ENCODE results near the gene RAB26. TPM values are rescaled to one million over a fixed set of nuclear protein-coding genes. Genes with fewer than 3 reads are reported as not detected.

The RAB26 gene
- total RNA-seq, 4 donors from 2014 or later, result 0.40 to 1.6 (median 0.89) TPM; not detected in 1

DNA sequence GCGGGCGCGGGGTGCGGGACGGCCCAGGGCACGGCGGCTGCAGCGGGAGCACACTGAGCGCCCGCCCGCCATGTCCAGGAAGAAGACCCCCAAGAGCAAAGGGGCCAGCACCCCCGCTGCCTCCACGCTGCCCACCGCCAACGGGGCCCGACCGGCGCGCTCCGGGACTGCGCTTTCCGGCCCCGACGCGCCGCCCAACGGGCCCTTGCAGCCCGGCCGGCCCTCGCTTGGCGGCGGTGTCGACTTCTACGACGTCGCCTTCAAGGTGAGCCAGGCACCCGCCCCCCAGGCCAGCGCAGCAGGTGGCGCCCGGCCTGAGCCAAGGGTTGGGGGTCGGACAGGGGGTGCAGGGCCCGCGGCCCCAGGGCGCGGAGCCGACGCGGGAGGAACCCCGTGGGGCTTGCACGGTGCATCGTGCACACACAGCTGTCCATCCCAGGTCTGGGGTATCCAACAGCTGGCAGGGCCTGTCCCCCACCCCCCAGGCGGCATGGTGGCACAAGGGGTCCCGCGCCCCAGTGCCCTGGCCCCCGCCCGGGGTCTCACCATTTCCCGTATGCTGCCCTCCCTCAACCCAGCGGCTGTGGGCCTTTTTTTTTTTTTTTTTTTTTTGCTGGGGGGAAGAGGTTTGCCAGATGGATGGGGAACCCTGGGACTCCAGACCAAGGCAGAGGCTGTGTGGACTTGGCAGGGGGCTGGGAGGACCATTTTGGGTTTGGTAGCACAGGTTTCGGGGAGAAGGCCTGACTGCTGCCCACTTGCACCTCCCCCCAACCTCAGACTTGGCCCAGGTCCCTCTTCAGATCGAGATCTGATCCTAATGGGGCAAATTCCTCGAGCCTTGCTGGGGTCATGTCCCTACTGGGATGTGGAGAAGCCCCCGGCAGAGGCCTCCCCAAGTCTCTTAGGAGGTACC lies 547 bp downstream of the RAB26 start:
- Histone ChIP-seq H3K27me3 (no peaks in the 10 kb centered on the region), H3K4me1 (peaks cover 37 to 52% of the 10 kb centered on the region in 2 donors), H3K4me3 (replicated peaks in 1 of 3) (peak overlapping the region in 1 of 3 donors; percentile 43), H3K27ac (no peak overlapping the region), H3K36me3 (no peaks in the 10 kb centered on the region), H3K9me3 (no peaks in the 10 kb centered on the region)
- TF ChIP-seq POLR2A (IDR thresholded peaks at IDR 0.05), result no peak
- TF ChIP-seq, protein P1, sequence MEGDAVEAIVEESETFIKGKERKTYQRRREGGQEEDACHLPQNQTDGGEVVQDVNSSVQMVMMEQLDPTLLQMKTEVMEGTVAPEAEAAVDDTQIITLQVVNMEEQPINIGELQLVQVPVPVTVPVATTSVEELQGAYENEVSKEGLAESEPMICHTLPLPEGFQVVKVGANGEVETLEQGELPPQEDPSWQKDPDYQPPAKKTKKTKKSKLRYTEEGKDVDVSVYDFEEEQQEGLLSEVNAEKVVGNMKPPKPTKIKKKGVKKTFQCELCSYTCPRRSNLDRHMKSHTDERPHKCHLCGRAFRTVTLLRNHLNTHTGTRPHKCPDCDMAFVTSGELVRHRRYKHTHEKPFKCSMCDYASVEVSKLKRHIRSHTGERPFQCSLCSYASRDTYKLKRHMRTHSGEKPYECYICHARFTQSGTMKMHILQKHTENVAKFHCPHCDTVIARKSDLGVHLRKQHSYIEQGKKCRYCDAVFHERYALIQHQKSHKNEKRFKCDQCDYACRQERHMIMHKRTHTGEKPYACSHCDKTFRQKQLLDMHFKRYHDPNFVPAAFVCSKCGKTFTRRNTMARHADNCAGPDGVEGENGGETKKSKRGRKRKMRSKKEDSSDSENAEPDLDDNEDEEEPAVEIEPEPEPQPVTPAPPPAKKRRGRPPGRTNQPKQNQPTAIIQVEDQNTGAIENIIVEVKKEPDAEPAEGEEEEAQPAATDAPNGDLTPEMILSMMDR (IDR thresholded peaks at IDR 0.05), result peak in 1 of 6 experiments; percentile 22
- intact Hi-C loops (cut with DNase I), result no loop called here
- peak; percentile 30 to 47 for DNase-seq
- 12 to 16% methylated on average over 14 to 17 of the region's 62 CpGs for WGBS, 2 donors

DNA sequence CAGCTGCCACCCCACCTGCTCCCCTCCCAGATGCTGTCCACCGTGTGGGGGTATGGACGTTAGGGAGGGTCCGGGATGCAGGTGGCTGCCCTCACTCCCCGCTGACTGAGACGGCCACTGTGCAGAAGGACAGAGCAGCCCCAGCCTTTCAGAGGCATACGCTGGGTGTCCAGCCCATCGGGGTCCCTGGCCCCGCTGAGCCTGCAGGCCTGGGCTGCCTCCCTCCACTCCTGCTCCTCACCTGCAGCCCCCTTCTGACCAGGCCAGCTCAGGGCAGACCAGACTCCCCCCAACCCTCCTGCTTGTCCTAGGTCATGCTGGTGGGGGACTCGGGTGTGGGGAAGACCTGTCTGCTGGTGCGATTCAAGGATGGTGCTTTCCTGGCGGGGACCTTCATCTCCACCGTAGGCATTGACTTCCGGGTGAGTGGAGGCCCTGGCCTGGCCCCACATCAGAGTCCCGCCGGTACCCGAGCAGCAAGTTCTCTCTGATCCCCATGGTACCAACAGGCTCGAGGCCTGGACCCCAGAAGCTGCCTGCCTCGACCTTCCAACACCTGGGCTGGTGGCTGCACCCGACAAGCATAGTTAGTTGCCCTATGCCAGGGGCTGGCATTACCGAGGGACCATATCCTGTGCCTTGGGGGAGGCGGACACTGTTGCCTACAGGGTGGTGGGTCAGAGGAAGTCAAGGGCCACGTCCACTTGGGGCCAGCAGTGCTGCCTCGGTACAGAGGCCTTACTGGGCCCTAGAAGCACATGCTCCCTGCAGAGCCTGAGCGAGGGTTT lies 1.4 kb downstream of the RAB26 start:
- Histone ChIP-seq H3K27ac (no peak overlapping the region), H3K4me1 (peaks cover 45 to 58% of the 10 kb centered on the region in 2 donors), H3K9me3 (no peaks in the 10 kb centered on the region), H3K4me3 (replicated peaks in 1 of 3) (no peak overlapping the region), H3K36me3 (no peaks in the 10 kb centered on the region), H3K27me3 (no peaks in the 10 kb centered on the region)
- TF ChIP-seq, protein P1 (IDR thresholded peaks at IDR 0.05), result no peak
- TF ChIP-seq POLR2A (IDR thresholded peaks at IDR 0.05), result no peak
- intact Hi-C loops (cut with DNase I), result loop anchor here (5.0 kb wide), 1 partner anchor 128 kb away; no protein-coding TSS in a partner anchor
- WGBS, 2 donors, result 81 to 84% methylated on average over 12 to 16 of the region's 24 CpGs
- no peak for DNase-seq

GRCh38 chr16:2150418-2151187 lies 2.2 kb downstream of the RAB26 start:
- WGBS, 2 donors, result 64 to 68% methylated on average over 8 to 15 of the region's 18 CpGs
- H3K4me3 ChIP-seq (replicated peaks in 1 of 3), result no peak overlapping the region
- intact Hi-C loops (cut with DNase I), result loop anchor here (5.0 kb wide), 1 partner anchor 128 kb away; no protein-coding TSS in a partner anchor
- TF ChIP-seq POLR2A (IDR thresholded peaks at IDR 0.05), result no peak
- TF ChIP-seq, protein P1 (IDR thresholded peaks at IDR 0.05), result no peak
- no peaks in the 10 kb centered on the region for H3K36me3 ChIP-seq
- H3K9me3 ChIP-seq, result no peaks in the 10 kb centered on the region
- no peak for DNase-seq
- H3K27me3 ChIP-seq, result no peaks in the 10 kb centered on the region
- H3K4me1 ChIP-seq, result peaks cover 47 to 58% of the 10 kb centered on the region in 2 donors
- no peak overlapping the region for H3K27ac ChIP-seq

DNA sequence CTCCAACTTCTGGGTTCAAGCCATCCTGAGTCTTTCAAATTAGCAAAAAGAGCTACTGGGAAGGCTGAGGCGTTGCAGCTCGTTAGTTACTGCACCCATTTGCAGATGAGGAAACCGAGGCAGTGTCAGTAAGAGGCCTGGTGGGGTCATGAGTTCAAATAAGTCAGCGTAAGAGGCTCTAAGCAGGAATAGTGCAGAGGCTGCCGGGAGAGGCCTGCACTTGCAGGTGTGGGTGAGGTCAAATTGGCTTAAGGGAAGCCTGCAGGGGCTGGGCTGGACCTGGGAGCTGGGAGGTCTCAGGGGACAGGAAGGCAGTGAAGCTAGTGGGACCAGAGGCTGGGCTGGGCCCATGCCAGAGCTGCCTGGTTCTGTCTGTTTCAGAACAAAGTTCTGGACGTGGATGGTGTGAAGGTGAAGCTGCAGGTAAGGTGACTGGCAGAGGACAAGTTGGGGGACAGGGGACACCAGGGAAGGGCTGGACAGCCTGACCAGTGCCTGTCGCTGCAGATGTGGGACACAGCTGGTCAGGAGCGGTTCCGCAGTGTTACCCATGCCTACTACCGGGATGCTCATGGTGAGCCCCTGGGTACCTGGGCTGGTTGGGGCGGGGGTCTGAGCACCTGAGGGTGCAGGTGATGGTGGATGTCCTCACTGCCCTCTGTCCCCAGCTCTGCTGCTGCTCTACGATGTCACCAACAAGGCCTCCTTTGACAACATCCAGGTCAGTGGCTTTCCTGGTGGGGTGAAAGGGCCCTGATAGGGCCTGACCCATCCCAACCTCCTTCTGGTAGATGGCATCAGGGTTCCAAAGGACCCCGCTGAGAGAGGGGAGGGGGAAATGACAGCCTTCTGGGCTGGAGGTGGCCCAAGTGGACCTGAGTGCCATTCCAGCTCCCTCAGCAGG lies 3.0 kb downstream of the RAB26 start:
- TF ChIP-seq POLR2A (IDR thresholded peaks at IDR 0.05), result no peak
- TF ChIP-seq, protein P1 (IDR thresholded peaks at IDR 0.05), result no peak
- Histone ChIP-seq H3K27ac (no peak overlapping the region), H3K36me3 (no peaks in the 10 kb centered on the region), H3K4me1 (peaks cover 49 to 61% of the 10 kb centered on the region in 2 donors), H3K4me3 (replicated peaks in 1 of 3) (no peak overlapping the region), H3K27me3 (no peaks in the 10 kb centered on the region), H3K9me3 (no peaks in the 10 kb centered on the region)
- DNase-seq, result no peak
- WGBS, 2 donors, result 83 to 84% methylated on average over 11 to 12 of the region's 13 CpGs
- intact Hi-C loops (cut with DNase I), result loop anchor here (5.0 kb wide), 1 partner anchor 129 kb away; no protein-coding TSS in a partner anchor

Data from thyroid gland (tissue), 4 donors.